Osteoblast (primary cell): ENCODE measurements around the gene VNN1. TPM values are rescaled to one million over a fixed set of nuclear protein-coding genes. Genes with fewer than 3 reads are reported as not detected.

Experiments
- DNase-seq: peaks from one replicate; pipeline ENCODE4 v3.0.0; 2011; ENCODE audit warnings: low spot score, mixed read lengths; ENCODE audit not compliant: insufficient read length; ENCODE audit errors: missing footprints
- H2AFZ ChIP-seq: 2 replicates; pipeline ENCODE4 v1.6.0; 2011; ENCODE audit warnings: mild to moderate bottlenecking, low read length
- H3K27ac ChIP-seq: 2 replicates; pipeline ENCODE4 v1.5.1; 2011; ENCODE audit warnings: mild to moderate bottlenecking, low read depth, low read length, moderate library complexity
- H3K27me3 ChIP-seq: 2 replicates; pipeline ENCODE4 v1.6.0; 2012; ENCODE audit warnings: mild to moderate bottlenecking, control low read depth, inconsistent platforms, low read length, moderate library complexity; ENCODE audit not compliant: insufficient read depth
- H3K36me3 ChIP-seq: 2 replicates; pipeline ENCODE4 v1.5.1; 2011; ENCODE audit warnings: mild to moderate bottlenecking, low read length, control low read depth, moderate library complexity; ENCODE audit not compliant: insufficient read depth
- H3K4me1 ChIP-seq: 2 replicates; pipeline ENCODE4 v1.5.1; 2011; ENCODE audit warnings: mild to moderate bottlenecking, low read length, control low read depth, moderate library complexity; ENCODE audit not compliant: insufficient read depth
- H3K4me2 ChIP-seq: 2 replicates; pipeline ENCODE4 v1.6.0; 2011; ENCODE audit warnings: mild to moderate bottlenecking, low read length; ENCODE audit not compliant: insufficient read depth
- H3K4me3 ChIP-seq: fragments of 200-600 bp; sonication (generic); 3 replicates; pipeline ENCODE4 v1.5.1; 2012; ENCODE audit warnings: mild to moderate bottlenecking, low read length, inconsistent platforms; ENCODE audit not compliant: insufficient read depth
- H3K79me2 ChIP-seq: 2 replicates; pipeline ENCODE4 v1.6.0; 2012; ENCODE audit warnings: mild to moderate bottlenecking, low read length, control low read depth, inconsistent platforms; ENCODE audit not compliant: insufficient read depth
- H3K9me3 ChIP-seq: 2 replicates; pipeline ENCODE4 v1.5.1; 2011; ENCODE audit warnings: low read depth, low read length, control low read depth
- H4K20me1 ChIP-seq: 2 replicates; pipeline ENCODE4 v1.6.0; 2012; ENCODE audit warnings: mild to moderate bottlenecking, low read length, control low read depth; ENCODE audit not compliant: insufficient read depth
- total RNA-seq: library from RNA; depleted of rRNA; stranded (reverse); fragments of >200 nt; gene quantifications from 2 replicates; pipeline ENCODE4 v1.2.3, GENCODE V29; 2012
- TF ChIP-seq, protein P1 (sequence below): IDR thresholded peaks from 2 replicates; pipeline ENCODE4 v1.5.1; 2011; ENCODE audit warnings: mild to moderate bottlenecking, low read depth, low read length, moderate library complexity; ENCODE audit errors: extremely low read depth

Gene VNN1
- total RNA-seq, 1 donor = not detected

DNA sequence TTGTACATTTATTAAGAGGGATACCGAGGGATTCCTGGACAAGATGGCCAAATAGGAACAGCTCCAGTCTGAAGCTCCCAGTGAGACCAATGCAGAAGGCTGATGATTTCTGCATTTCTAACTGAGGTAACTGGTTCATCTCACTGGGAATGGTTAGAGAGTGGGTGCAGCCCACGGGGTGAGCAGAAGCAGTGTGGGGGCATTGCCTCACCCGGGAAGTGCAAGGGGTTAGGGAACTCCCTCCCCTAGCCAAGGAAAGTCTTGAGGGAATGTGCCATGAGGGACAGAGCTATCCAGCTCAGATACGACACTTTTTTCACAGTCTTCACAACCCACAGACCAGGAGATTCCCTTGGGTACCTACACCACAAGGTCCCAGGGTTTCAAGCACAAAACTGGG, 79.1 kb downstream of the VNN1 start:
- no peak for DNase-seq
- Histone ChIP-seq H3K27ac (no peak overlapping the region), H3K9me3 (no peaks in the 10 kb centered on the region), H3K4me1 (no peaks in the 10 kb centered on the region), H3K4me3 (no peak overlapping the region), H4K20me1 (no peaks in the 10 kb centered on the region), H3K4me2 (no peak overlapping the region), H3K36me3 (no peaks in the 10 kb centered on the region), H2AFZ (no peak overlapping the region), H3K79me2 (no peaks in the 10 kb centered on the region), H3K27me3 (peaks cover 17% of the 10 kb centered on the region)
- TF ChIP-seq, protein P1, sequence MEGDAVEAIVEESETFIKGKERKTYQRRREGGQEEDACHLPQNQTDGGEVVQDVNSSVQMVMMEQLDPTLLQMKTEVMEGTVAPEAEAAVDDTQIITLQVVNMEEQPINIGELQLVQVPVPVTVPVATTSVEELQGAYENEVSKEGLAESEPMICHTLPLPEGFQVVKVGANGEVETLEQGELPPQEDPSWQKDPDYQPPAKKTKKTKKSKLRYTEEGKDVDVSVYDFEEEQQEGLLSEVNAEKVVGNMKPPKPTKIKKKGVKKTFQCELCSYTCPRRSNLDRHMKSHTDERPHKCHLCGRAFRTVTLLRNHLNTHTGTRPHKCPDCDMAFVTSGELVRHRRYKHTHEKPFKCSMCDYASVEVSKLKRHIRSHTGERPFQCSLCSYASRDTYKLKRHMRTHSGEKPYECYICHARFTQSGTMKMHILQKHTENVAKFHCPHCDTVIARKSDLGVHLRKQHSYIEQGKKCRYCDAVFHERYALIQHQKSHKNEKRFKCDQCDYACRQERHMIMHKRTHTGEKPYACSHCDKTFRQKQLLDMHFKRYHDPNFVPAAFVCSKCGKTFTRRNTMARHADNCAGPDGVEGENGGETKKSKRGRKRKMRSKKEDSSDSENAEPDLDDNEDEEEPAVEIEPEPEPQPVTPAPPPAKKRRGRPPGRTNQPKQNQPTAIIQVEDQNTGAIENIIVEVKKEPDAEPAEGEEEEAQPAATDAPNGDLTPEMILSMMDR = no peak

- H3K9me3 ChIP-seq = no peaks in the 10 kb centered on the region
- TF ChIP-seq, protein P1 = no peak
- no peak overlapping the region for H3K27ac ChIP-seq
- H3K27me3 ChIP-seq = peaks cover 17% of the 10 kb centered on the region
- DNase-seq = no peak
- H2AFZ ChIP-seq = no peak overlapping the region
- H3K4me1 ChIP-seq = no peaks in the 10 kb centered on the region
- H3K79me2 ChIP-seq = no peaks in the 10 kb centered on the region
- H3K4me2 ChIP-seq = no peak overlapping the region
- H4K20me1 ChIP-seq = no peaks in the 10 kb centered on the region
- no peak overlapping the region for H3K4me3 ChIP-seq
- H3K36me3 ChIP-seq = no peaks in the 10 kb centered on the region
These were observed 80.5 kb downstream of the VNN1 start for GRCh38 chr6:132633362-132633761.

Other genes starting within 250 kb of the VNN1 start
- 41.5 and 43.8 TPM in 2 replicates for gene STX7, start 200.9 kb downstream of the VNN1 start, total RNA-seq
- gene TAAR9, start 175.8 kb downstream of the VNN1 start, total RNA-seq = not detected in 2 replicates
- gene TAAR8, start 161.4 kb downstream of the VNN1 start, total RNA-seq = not detected in 2 replicates
- gene TAAR6, start 143.7 kb downstream of the VNN1 start, total RNA-seq = not detected in 2 replicates
- not detected in 2 replicates for gene TAAR5, start 124.3 kb downstream of the VNN1 start, total RNA-seq
- gene TAAR2, start 89.8 kb downstream of the VNN1 start, total RNA-seq = not detected in 2 replicates
- not detected in 2 replicates for gene TAAR1, start 54.9 kb downstream of the VNN1 start, total RNA-seq
- not detected in 2 replicates for gene VNN2, start 43.8 kb upstream of the VNN1 start, total RNA-seq
- gene SLC18B1, start 84.6 kb upstream of the VNN1 start, total RNA-seq = 6.9 and 8.3 TPM in 2 replicates
- gene RPS12, start 100.5 kb upstream of the VNN1 start, total RNA-seq = 961 and 1,137 TPM in 2 replicates